ENCODE results near the gene PTX4. TPM values are rescaled to one million over a fixed set of nuclear protein-coding genes. Genes with fewer than 3 reads are reported as not detected.

Gene PTX4
- total RNA-seq, 8 experiments from 2014 or later: 0.11 to 0.46 (median 0.16) TPM; not detected in 4

GRCh38 chr16:1502092-1503004 is 13.6 kb upstream of the PTX4 start:
- no peak for ATAC-seq (replicated peaks in 6 of 8)
- Histone ChIP-seq H3K4me1 (replicated peaks in 1 of 2) (no peaks in the 10 kb centered on the region), H3K27ac (no peak overlapping the region), H3K4me3 (no peak overlapping the region)
- in situ Hi-C loops (cut with MboI; ENCODE audit: low pct_unique_long_range_greater_than_20kb in 2 of 9, low sequenced_read_pairs in 9 of 9, unreplicated experiment in 9 of 9): no loop called here
- WGBS, 10 experiments: 93 to 100% (median 98%) methylated on average over 1 to 5 of the region's 42 CpGs; no CpG with 5 or more reads in 6 of the 10 experiments

- no peak for ATAC-seq (replicated peaks in 6 of 8)
- no peak overlapping the region for H3K27ac ChIP-seq
- no peak overlapping the region for H3K4me3 ChIP-seq
- no peaks in the 10 kb centered on the region for H3K4me1 ChIP-seq (replicated peaks in 1 of 2)
- in situ Hi-C loops (cut with MboI; ENCODE audit: low pct_unique_long_range_greater_than_20kb in 2 of 9, low sequenced_read_pairs in 9 of 9, unreplicated experiment in 9 of 9): no loop called here
- 90 to 97% (median 93%) methylated on average over 2 to 10 of the region's 23 CpGs; no CpG with 5 or more reads in 6 of the 10 experiments for WGBS, 10 experiments
Measured at GRCh38 chr16:1501630-1502029, 12.9 kb upstream of the PTX4 start.

GRCh38 chr16:1500465-1501150 is 11.9 kb upstream of the PTX4 start:
- H3K4me1 ChIP-seq (replicated peaks in 1 of 2): no peaks in the 10 kb centered on the region
- ATAC-seq (replicated peaks in 6 of 8): peak in 1 of 8 experiments; percentile 3
- H3K4me3 ChIP-seq: no peak overlapping the region
- 100% methylated on average over 1 of the region's 44 CpGs; no CpG with 5 or more reads in 8 of the 10 experiments for WGBS, 10 experiments
- in situ Hi-C loops (cut with MboI; ENCODE audit: low pct_unique_long_range_greater_than_20kb in 2 of 9, low sequenced_read_pairs in 9 of 9, unreplicated experiment in 9 of 9): no loop called here
- no peak overlapping the region for H3K27ac ChIP-seq

- Histone ChIP-seq H3K27ac (no peak overlapping the region), H3K4me1 (replicated peaks in 1 of 2) (no peaks in the 10 kb centered on the region), H3K4me3 (no peak overlapping the region)
- peak in 1 of 8 experiments; percentile 4 for ATAC-seq (replicated peaks in 6 of 8)
- in situ Hi-C loops (cut with MboI; ENCODE audit: low pct_unique_long_range_greater_than_20kb in 2 of 9, low sequenced_read_pairs in 9 of 9, unreplicated experiment in 9 of 9): no loop called here
- 82 to 100% (median 95%) methylated on average over 1 to 14 of the region's 36 CpGs; no CpG with 5 or more reads in 6 of the 10 experiments for WGBS, 10 experiments
Measured at GRCh38 chr16:1499756-1500464, 11.2 kb upstream of the PTX4 start.

GRCh38 chr16:1498899-1499676 is 10.3 kb upstream of the PTX4 start:
- no peak for ATAC-seq (replicated peaks in 6 of 8)
- 89 to 100% (median 100%) methylated on average over 1 to 7 of the region's 35 CpGs; no CpG with 5 or more reads in 5 of the 10 experiments for WGBS, 10 experiments
- peaks cover 5 to 8% of the 10 kb centered on the region in 2 donors for H3K4me1 ChIP-seq (replicated peaks in 1 of 2)
- in situ Hi-C loops (cut with MboI; ENCODE audit: low pct_unique_long_range_greater_than_20kb in 2 of 9, low sequenced_read_pairs in 9 of 9, unreplicated experiment in 9 of 9): no loop called here
- no peak overlapping the region for H3K4me3 ChIP-seq
- H3K27ac ChIP-seq: no peak overlapping the region

- Histone ChIP-seq H3K4me3 (no peak overlapping the region), H3K27ac (no peak overlapping the region), H3K4me1 (replicated peaks in 1 of 2) (peaks cover 9 to 15% of the 10 kb centered on the region in 2 donors)
- WGBS, 10 experiments: 70 to 95% (median 86%) methylated on average over 1 to 6 of the region's 21 CpGs; no CpG with 5 or more reads in 6 of the 10 experiments
- no peak for ATAC-seq (replicated peaks in 6 of 8)
- in situ Hi-C loops (cut with MboI; ENCODE audit: low pct_unique_long_range_greater_than_20kb in 2 of 9, low sequenced_read_pairs in 9 of 9, unreplicated experiment in 9 of 9): no loop called here
Measured at GRCh38 chr16:1497014-1497598, 8.4 kb upstream of the PTX4 start.

GRCh38 chr16:1496464-1496863 is 7.7 kb upstream of the PTX4 start:
- no peak overlapping the region for H3K4me3 ChIP-seq
- peaks cover 9 to 15% of the 10 kb centered on the region in 2 donors for H3K4me1 ChIP-seq (replicated peaks in 1 of 2)
- in situ Hi-C loops (cut with MboI; ENCODE audit: low pct_unique_long_range_greater_than_20kb in 2 of 9, low sequenced_read_pairs in 9 of 9, unreplicated experiment in 9 of 9): no loop called here
- no peak overlapping the region for H3K27ac ChIP-seq
- no peak for ATAC-seq (replicated peaks in 6 of 8)
- 89 to 100% (median 96%) methylated on average over 1 to 8 of the region's 25 CpGs; no CpG with 5 or more reads in 6 of the 10 experiments for WGBS, 10 experiments

GRCh38 chr16:1495889-1496262 is 7.1 kb upstream of the PTX4 start:
- Histone ChIP-seq H3K4me3 (no peak overlapping the region), H3K27ac (no peak overlapping the region), H3K4me1 (replicated peaks in 1 of 2) (peaks cover 9 to 15% of the 10 kb centered on the region in 2 donors)
- in situ Hi-C loops (cut with MboI; ENCODE audit: low pct_unique_long_range_greater_than_20kb in 2 of 9, low sequenced_read_pairs in 9 of 9, unreplicated experiment in 9 of 9): no loop called here
- ATAC-seq (replicated peaks in 6 of 8): no peak
- WGBS, 10 experiments: 50 to 100% (median 95%) methylated on average over 1 to 14 of the region's 25 CpGs; no CpG with 5 or more reads in 6 of the 10 experiments

- Histone ChIP-seq H3K4me1 (replicated peaks in 1 of 2) (peaks cover 9 to 15% of the 10 kb centered on the region in 2 donors), H3K4me3 (no peak overlapping the region), H3K27ac (no peak overlapping the region)
- WGBS, 10 experiments: 94 to 100% (median 97%) methylated on average over 2 to 12 of the region's 39 CpGs; no CpG with 5 or more reads in 7 of the 10 experiments
- in situ Hi-C loops (cut with MboI; ENCODE audit: low pct_unique_long_range_greater_than_20kb in 2 of 9, low sequenced_read_pairs in 9 of 9, unreplicated experiment in 9 of 9): no loop called here
- ATAC-seq (replicated peaks in 6 of 8): no peak
Measured at GRCh38 chr16:1495211-1495888, 6.6 kb upstream of the PTX4 start.

- H3K27ac ChIP-seq: no peak overlapping the region
- 27 to 97% (median 59%) methylated on average over 1 to 9 of the region's 13 CpGs; no CpG with 5 or more reads in 6 of the 10 experiments for WGBS, 10 experiments
- ATAC-seq (replicated peaks in 6 of 8): peak in 3 of 8 experiments; percentile 3 to 9 (median 4)
- peaks cover 9 to 15% of the 10 kb centered on the region in 2 donors for H3K4me1 ChIP-seq (replicated peaks in 1 of 2)
- H3K4me3 ChIP-seq: peak overlapping the region in 2 of 5 donors; percentile 80 to 82
- in situ Hi-C loops (cut with MboI; ENCODE audit: low pct_unique_long_range_greater_than_20kb in 2 of 9, low sequenced_read_pairs in 9 of 9, unreplicated experiment in 9 of 9): no loop called here
Measured at GRCh38 chr16:1494711-1495110, 6.0 kb upstream of the PTX4 start.

GRCh38 chr16:1494129-1494640 is 5.4 kb upstream of the PTX4 start:
- peak in 7 of 8 experiments; percentile 6 to 78 (median 18) for ATAC-seq (replicated peaks in 6 of 8)
- 0 to 23% (median 20%) methylated on average over 1 to 8 of the region's 25 CpGs; no CpG with 5 or more reads in 5 of the 10 experiments for WGBS, 10 experiments
- Histone ChIP-seq H3K27ac (no peak overlapping the region), H3K4me3 (peak overlapping the region; percentile 80 to 99 (median 84)), H3K4me1 (replicated peaks in 1 of 2) (peaks cover 9 to 15% of the 10 kb centered on the region in 2 donors)
- in situ Hi-C loops (cut with MboI; ENCODE audit: low pct_unique_long_range_greater_than_20kb in 2 of 9, low sequenced_read_pairs in 9 of 9, unreplicated experiment in 9 of 9): no loop called here
